ENCODE measurements around the gene NAV2. TPM values are rescaled to one million over a fixed set of nuclear protein-coding genes. Genes with fewer than 3 reads are reported as not detected.

Gene NAV2
- total and polyA plus RNA-seq, 2 experiments from 2014 or later: 26.0 to 45.0 TPM

- TF ChIP-seq ZNF462 (CRISPR knock-in tag; IDR thresholded peaks at IDR 0.05): no peak
- no peak for TF ChIP-seq REST (IDR thresholded peaks at IDR 0.05; ENCODE audit: unreplicated experiment)
- no peak for TF ChIP-seq ETS1 (IDR thresholded peaks at IDR 0.05)
- TF ChIP-seq POLR2AphosphoS5 (IDR thresholded peaks at IDR 0.05; ENCODE audit: low read depth): no peak
- no peak for TF ChIP-seq CREB1 (CRISPR knock-in tag; IDR thresholded peaks at IDR 0.05; ENCODE audit: low read depth)
- no peak for TF ChIP-seq STAT1 (IDR thresholded peaks at IDR 0.05; ENCODE audit: unreplicated experiment)
Observed at GRCh38 chr11:19994672-19995071, 282.0 kb downstream of the NAV2 start (continued).

Data from GM23338 (cell line).